DOHH2 (cell line): ENCODE measurements around the gene ENTPD7.

Experiments
- EZH2phosphoT487 ChIP-seq: fragments of 200-600 bp; sonication (generic); IDR thresholded peaks from 2 replicates; pipeline ENCODE4 v1.6.1; 2017; ENCODE audit warnings: borderline replicate concordance, mild to moderate bottlenecking, antibody characterized with exemption, low read length, moderate library complexity, mixed read lengths
- TF ChIP-seq, protein P1 (sequence below): fragments of 200-600 bp; sonication (generic); IDR thresholded peaks from one replicate; pipeline ENCODE4 v1.5.1; 2014; ENCODE audit warnings: antibody characterized with exemption, mild to moderate bottlenecking, low read depth, low read length; ENCODE audit not compliant: poor library complexity, severe bottlenecking

DNA sequence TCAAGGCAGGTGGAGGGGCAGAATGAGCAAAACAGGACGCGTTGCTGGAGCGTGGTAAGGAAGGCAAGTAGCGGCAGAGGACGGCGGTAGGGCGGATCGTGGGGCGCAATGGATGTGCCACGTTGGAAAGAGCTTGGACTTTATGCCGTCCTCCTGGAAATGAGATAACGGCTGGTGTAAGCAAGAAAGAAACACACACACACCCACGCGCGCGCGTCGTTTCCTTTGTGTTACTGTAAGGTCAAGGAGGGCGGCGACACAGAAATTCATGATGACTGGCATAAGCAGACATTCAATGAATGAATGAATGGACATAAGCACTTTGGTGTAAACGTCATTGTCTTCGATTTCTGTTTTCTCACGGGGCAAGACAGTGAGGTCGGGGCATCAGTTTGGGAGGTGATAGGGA is 683 bp upstream of the ENTPD7 start:
- TF ChIP-seq EZH2phosphoT487: no peak
- TF ChIP-seq, protein P1, sequence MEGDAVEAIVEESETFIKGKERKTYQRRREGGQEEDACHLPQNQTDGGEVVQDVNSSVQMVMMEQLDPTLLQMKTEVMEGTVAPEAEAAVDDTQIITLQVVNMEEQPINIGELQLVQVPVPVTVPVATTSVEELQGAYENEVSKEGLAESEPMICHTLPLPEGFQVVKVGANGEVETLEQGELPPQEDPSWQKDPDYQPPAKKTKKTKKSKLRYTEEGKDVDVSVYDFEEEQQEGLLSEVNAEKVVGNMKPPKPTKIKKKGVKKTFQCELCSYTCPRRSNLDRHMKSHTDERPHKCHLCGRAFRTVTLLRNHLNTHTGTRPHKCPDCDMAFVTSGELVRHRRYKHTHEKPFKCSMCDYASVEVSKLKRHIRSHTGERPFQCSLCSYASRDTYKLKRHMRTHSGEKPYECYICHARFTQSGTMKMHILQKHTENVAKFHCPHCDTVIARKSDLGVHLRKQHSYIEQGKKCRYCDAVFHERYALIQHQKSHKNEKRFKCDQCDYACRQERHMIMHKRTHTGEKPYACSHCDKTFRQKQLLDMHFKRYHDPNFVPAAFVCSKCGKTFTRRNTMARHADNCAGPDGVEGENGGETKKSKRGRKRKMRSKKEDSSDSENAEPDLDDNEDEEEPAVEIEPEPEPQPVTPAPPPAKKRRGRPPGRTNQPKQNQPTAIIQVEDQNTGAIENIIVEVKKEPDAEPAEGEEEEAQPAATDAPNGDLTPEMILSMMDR: no peak
